NOMO-1 treated with dmso at 0.1 percent for 144 hours (cell line): ENCODE results near the gene FCMR.

Experiments used
- DNase-seq: peaks from one replicate; lab custom pipeline; 2025; ENCODE audit not compliant: unreplicated experiment; lab: John Stamatoyannopoulos, UW

FCMR gene

GRCh38 chr1:206951318-206952100 lies 29.8 kb upstream of the FCMR start:
- no peak for DNase-seq

- DNase-seq = no peak
Measured at GRCh38 chr1:206949641-206950040, 27.9 kb upstream of the FCMR start.

- DNase-seq = peak; percentile 21
Measured at GRCh38 chr1:206949208-206949607, 27.5 kb upstream of the FCMR start.

- DNase-seq = no peak
Measured at GRCh38 chr1:206947255-206947654, 25.5 kb upstream of the FCMR start.

- DNase-seq = no peak
Measured at GRCh38 chr1:206946261-206946660, 24.5 kb upstream of the FCMR start, which contains the start of gene PIGR. TSS of gene PIGR (minus strand) at chr1:206946466. CDS start at chr1:206940531, 5,935 bp downstream.

- no peak for DNase-seq
Measured at GRCh38 chr1:206945779-206946178, 24.0 kb upstream of the FCMR start.

GRCh38 chr1:206944703-206945102 lies 23.0 kb upstream of the FCMR start:
- DNase-seq = no peak

- DNase-seq = no peak
Measured at GRCh38 chr1:206941766-206942418, 20.2 kb upstream of the FCMR start.

- DNase-seq = no peak
Measured at GRCh38 chr1:206940588-206940936, 18.8 kb upstream of the FCMR start.

GRCh38 chr1:206939841-206940587 lies 18.3 kb upstream of the FCMR start:
- no peak for DNase-seq

GRCh38 chr1:206939131-206939530 lies 17.4 kb upstream of the FCMR start:
- no peak for DNase-seq

- DNase-seq = no peak
Measured at GRCh38 chr1:206937425-206937824, 15.7 kb upstream of the FCMR start.

- peak; percentile 21 for DNase-seq
Measured at GRCh38 chr1:206935491-206936067, 13.8 kb upstream of the FCMR start.

GRCh38 chr1:206933333-206933945 lies 11.7 kb upstream of the FCMR start:
- DNase-seq = no peak

- no peak for DNase-seq
Measured at GRCh38 chr1:206932177-206932576, 10.4 kb upstream of the FCMR start.

GRCh38 chr1:206931709-206932108 lies 10.0 kb upstream of the FCMR start:
- no peak for DNase-seq

- DNase-seq = peak; percentile 58
Measured at GRCh38 chr1:206930210-206930798, 8.6 kb upstream of the FCMR start.

GRCh38 chr1:206929524-206929923 lies 7.8 kb upstream of the FCMR start:
- DNase-seq = no peak

- DNase-seq = no peak
Measured at GRCh38 chr1:206926286-206926685, 4.5 kb upstream of the FCMR start.

- DNase-seq = no peak
Measured at GRCh38 chr1:206925106-206925736, 3.5 kb upstream of the FCMR start.
